Subcutaneous abdominal adipose tissue (tissue), 5 donors: Measurements from ENCODE around the gene CLEC4C.
"Not testable (repeated sequence)": the region's sequence is repeated elsewhere in the genome, so short reads cannot be mapped to it uniquely, and the experiment has no call there.

Experiments used
- H3K27ac ChIP-seq: one replicate; pipeline ENCODE4 v1.7.0; 2013; ENCODE audit warnings: low read depth, mild to moderate bottlenecking, inconsistent platforms, low read length, moderate library complexity
- H3K27me3 ChIP-seq, 5 donors: one replicate each; pipeline ENCODE4 v1.7.0; 2013; ENCODE audit warnings: low read length in 5 of 5, inconsistent platforms in 1 of 5; ENCODE audit not compliant: control insufficient read depth in 5 of 5, insufficient read depth in 4 of 5
- H3K36me3 ChIP-seq, 5 donors: one replicate each; pipeline ENCODE4 v1.7.0; 2013; ENCODE audit warnings: low read length in 5 of 5; ENCODE audit not compliant: control insufficient read depth in 5 of 5, insufficient read depth in 5 of 5
- H3K4me1 ChIP-seq, 5 donors: one replicate each; pipeline ENCODE4 v1.7.0; 2013; ENCODE audit warnings: low read length in 5 of 5, mild to moderate bottlenecking in 3 of 5, moderate library complexity in 1 of 5; ENCODE audit not compliant: control insufficient read depth in 5 of 5, insufficient read depth in 5 of 5
- H3K4me3 ChIP-seq, 5 donors: one replicate each; pipeline ENCODE4 v1.7.0; 2013; ENCODE audit warnings: low read length in 5 of 5, low read depth in 1 of 5
- H3K9ac ChIP-seq, 5 donors: one replicate each; pipeline ENCODE4 v1.7.0; 2013; ENCODE audit warnings: low read length in 5 of 5, mild to moderate bottlenecking in 4 of 5, moderate library complexity in 3 of 5
- H3K9me3 ChIP-seq, 5 donors: one replicate each; pipeline ENCODE4 v1.7.0; 2013; ENCODE audit warnings: low read length in 5 of 5; ENCODE audit not compliant: control insufficient read depth in 5 of 5
- donor health status: healthy.
- donor health status: healthy.
- donor health status: healthy.
- donor health status: healthy.
- donor health status: healthy.

The CLEC4C gene, protein sequence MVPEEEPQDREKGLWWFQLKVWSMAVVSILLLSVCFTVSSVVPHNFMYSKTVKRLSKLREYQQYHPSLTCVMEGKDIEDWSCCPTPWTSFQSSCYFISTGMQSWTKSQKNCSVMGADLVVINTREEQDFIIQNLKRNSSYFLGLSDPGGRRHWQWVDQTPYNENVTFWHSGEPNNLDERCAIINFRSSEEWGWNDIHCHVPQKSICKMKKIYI

GRCh38 chr12:7747246-7747645 lies at the start of gene CLEC4C:
CLEC4C (minus strand) TSS chr12:7747375; CDS start chr12:7747348, 27 bp downstream.
- H3K9ac ChIP-seq: no peak within 1 kb of the TSS
- H3K36me3 ChIP-seq: no peaks in the 10 kb centered on the region
- peaks cover 0 to 4% (median 0%) of the 10 kb centered on the region in 5 donors for H3K9me3 ChIP-seq
- no peaks in the 10 kb centered on the region for H3K4me1 ChIP-seq
- H3K27ac ChIP-seq: no peak within 1 kb of the TSS
- H3K27me3 ChIP-seq: peaks cover 0 to 5% (median 0%) of the 10 kb centered on the region in 5 donors
- no peak within 1 kb of the TSS for H3K4me3 ChIP-seq

DNA sequence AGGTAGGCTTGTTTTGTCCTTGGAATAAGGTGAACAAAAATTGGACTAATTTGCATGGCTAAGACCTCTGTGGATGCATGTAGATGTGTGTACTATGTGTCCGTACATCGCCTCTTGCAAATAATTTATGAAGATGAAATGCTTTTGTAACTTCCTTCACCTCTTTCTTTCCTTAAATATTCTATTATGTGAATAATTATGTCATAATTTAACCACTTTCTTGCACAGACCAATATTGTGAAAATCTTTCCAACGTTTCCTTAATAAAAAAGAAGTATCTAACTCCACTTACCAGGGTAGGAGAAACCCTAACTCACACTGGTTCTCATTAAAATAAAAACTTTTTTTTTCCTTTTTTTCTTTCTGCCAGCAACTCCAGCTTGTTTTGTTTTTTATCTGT lies 46.0 kb upstream of the CLEC4C start:
- no peaks in the 10 kb centered on the region for H3K9me3 ChIP-seq
- no peak overlapping the region for H3K4me3 ChIP-seq
- H3K27me3 ChIP-seq: peaks cover 0 to 12% (median 4%) of the 10 kb centered on the region in 5 donors
- H3K27ac ChIP-seq: no peak overlapping the region
- H3K4me1 ChIP-seq: no peaks in the 10 kb centered on the region
- no peak overlapping the region for H3K9ac ChIP-seq
- H3K36me3 ChIP-seq: no peaks in the 10 kb centered on the region

GRCh38 chr12:7788884-7789528 lies 41.8 kb upstream of the CLEC4C start, which contains the start of gene NANOG:
NANOG (plus strand) TSS chr12:7789402; CDS start chr12:7789615, 213 bp downstream.
- not testable (repeated sequence) for H3K4me3 ChIP-seq, H3K27ac ChIP-seq, H3K9me3 ChIP-seq, H3K9ac ChIP-seq, H3K36me3 ChIP-seq, H3K4me1 ChIP-seq
- peaks cover 0 to 20% (median 4%) of the 10 kb centered on the region in 5 donors for H3K27me3 ChIP-seq

- Histone ChIP-seq H3K9me3 (no peaks in the 10 kb centered on the region), H3K4me1 (peaks cover 0 to 3% (median 0%) of the 10 kb centered on the region in 5 donors), H3K27me3 (peaks cover 0 to 20% (median 4%) of the 10 kb centered on the region in 5 donors), H3K27ac (no peak overlapping the region), H3K4me3 (no peak overlapping the region), H3K9ac (no peak overlapping the region), H3K36me3 (no peaks in the 10 kb centered on the region)
These were observed 41.1 kb upstream of the CLEC4C start for GRCh38 chr12:7788294-7788660.

GRCh38 chr12:7787574-7788293 lies 40.6 kb upstream of the CLEC4C start:
- Histone ChIP-seq H3K36me3 (no peaks in the 10 kb centered on the region), H3K27ac (no peak overlapping the region), H3K4me3 (no peak overlapping the region), H3K9me3 (no peaks in the 10 kb centered on the region), H3K9ac (no peak overlapping the region), H3K27me3 (peaks cover 0 to 20% (median 4%) of the 10 kb centered on the region in 5 donors), H3K4me1 (peaks cover 0 to 3% (median 0%) of the 10 kb centered on the region in 5 donors)

- H3K9ac ChIP-seq: no peak overlapping the region
- peaks cover 0 to 13% (median 0%) of the 10 kb centered on the region in 5 donors for H3K27me3 ChIP-seq
- H3K4me1 ChIP-seq: peaks cover 0 to 3% (median 0%) of the 10 kb centered on the region in 5 donors
- H3K4me3 ChIP-seq: no peak overlapping the region
- no peaks in the 10 kb centered on the region for H3K36me3 ChIP-seq
- H3K27ac ChIP-seq: no peak overlapping the region
- no peaks in the 10 kb centered on the region for H3K9me3 ChIP-seq
These were observed 37.5 kb upstream of the CLEC4C start for GRCh38 chr12:7784701-7785100.

GRCh38 chr12:7783433-7783832 lies 36.3 kb upstream of the CLEC4C start:
- not testable (repeated sequence) for H3K9me3 ChIP-seq, H3K4me3 ChIP-seq, H3K9ac ChIP-seq, H3K4me1 ChIP-seq, H3K36me3 ChIP-seq, H3K27ac ChIP-seq
- peaks cover 0 to 10% (median 0%) of the 10 kb centered on the region in 5 donors for H3K27me3 ChIP-seq

- H3K4me3 ChIP-seq: no peak overlapping the region
- no peaks in the 10 kb centered on the region for H3K36me3 ChIP-seq
- H3K27ac ChIP-seq: no peak overlapping the region
- no peaks in the 10 kb centered on the region for H3K9me3 ChIP-seq
- H3K27me3 ChIP-seq: no peaks in the 10 kb centered on the region
- H3K4me1 ChIP-seq: no peaks in the 10 kb centered on the region
- H3K9ac ChIP-seq: no peak overlapping the region
These were observed 34.9 kb upstream of the CLEC4C start for GRCh38 chr12:7782055-7782454.

- Histone ChIP-seq H3K9me3 (no peaks in the 10 kb centered on the region), H3K9ac (no peak overlapping the region), H3K4me1 (no peaks in the 10 kb centered on the region), H3K27me3 (no peaks in the 10 kb centered on the region), H3K27ac (no peak overlapping the region), H3K4me3 (no peak overlapping the region), H3K36me3 (no peaks in the 10 kb centered on the region)
These were observed 34.1 kb upstream of the CLEC4C start for GRCh38 chr12:7781274-7781673.

DNA sequence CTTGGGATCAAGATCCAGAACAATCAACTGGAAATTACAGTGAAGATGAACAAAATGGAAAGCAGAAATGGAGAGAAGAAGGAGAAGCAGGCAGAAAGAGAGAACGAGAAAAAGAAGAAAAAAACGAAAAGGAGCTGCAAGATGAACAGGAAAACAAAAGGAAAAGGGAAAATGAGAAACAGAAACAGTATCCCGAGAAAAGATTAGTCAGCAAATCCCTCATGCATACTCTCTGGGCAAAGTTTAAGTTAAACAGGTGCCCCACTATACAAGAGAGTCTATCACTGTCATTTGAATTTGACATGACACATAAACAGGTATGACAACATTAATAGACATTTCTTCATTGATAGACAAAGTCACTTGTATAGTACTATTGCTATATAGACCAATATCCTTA lies 22.8 kb upstream of the CLEC4C start:
- no peaks in the 10 kb centered on the region for H3K9me3 ChIP-seq
- H3K4me1 ChIP-seq: no peaks in the 10 kb centered on the region
- H3K27ac ChIP-seq: no peak overlapping the region
- no peak overlapping the region for H3K9ac ChIP-seq
- H3K27me3 ChIP-seq: no peaks in the 10 kb centered on the region
- no peaks in the 10 kb centered on the region for H3K36me3 ChIP-seq
- no peak overlapping the region for H3K4me3 ChIP-seq
